Thymus (tissue), 11 donors: Measurements from ENCODE around the gene SPRY2. TPM values are rescaled to one million over a fixed set of nuclear protein-coding genes. Genes with fewer than 3 reads are reported as not detected.

Source experiments
- DNase-seq, 9 donors: peaks; one replicate each; pipeline ENCODE4 v3.0.0-alpha.2; 2013; ENCODE audit warnings: low spot score in 9 of 9, low read depth in 6 of 9, missing footprints in 1 of 9
- H3K27ac ChIP-seq, 2 donors: one replicate each; pipeline ENCODE4 v1.5.1; 2013; ENCODE audit warnings: control low read depth in 1 of 2, low read depth in 1 of 2, low read length in 1 of 2, mild to moderate bottlenecking in 1 of 2, moderate library complexity in 1 of 2
- H3K27me3 ChIP-seq, 2 donors: one replicate each; pipeline ENCODE4 v1.5.1; 2013; ENCODE audit warnings: low read length in 1 of 2; ENCODE audit not compliant: control insufficient read depth in 2 of 2, insufficient read depth in 1 of 2
- H3K36me3 ChIP-seq, 2 donors: one replicate each; pipeline ENCODE4 v1.5.1; 2013; ENCODE audit warnings: low read length in 1 of 2, mild to moderate bottlenecking in 1 of 2, moderate library complexity in 1 of 2; ENCODE audit not compliant: control insufficient read depth in 2 of 2, insufficient read depth in 2 of 2
- H3K4me1 ChIP-seq, 2 donors: one replicate each; pipeline ENCODE4 v1.5.1; 2013; ENCODE audit warnings: low read length in 2 of 2; ENCODE audit not compliant: control insufficient read depth in 2 of 2, insufficient read depth in 2 of 2
- H3K4me3 ChIP-seq, 2 donors: one replicate each; pipeline ENCODE4 v1.5.1; 2013; ENCODE audit warnings: low read length in 2 of 2, control low read depth in 1 of 2, mild to moderate bottlenecking in 1 of 2
- H3K9me3 ChIP-seq, 2 donors: one replicate each; pipeline ENCODE4 v1.5.1; 2013; ENCODE audit warnings: low read length in 1 of 2, mild to moderate bottlenecking in 1 of 2; ENCODE audit not compliant: control insufficient read depth in 2 of 2, insufficient read depth in 1 of 2
- WGBS: extraction: QIAGEN DNeasy Blood & Tissue Kit; methylation state at CpG from one replicate; pipeline ENCODE4 v1.1.7; 2013; 5-methylcytosine and 5-hydroxymethylcytosine counted together
- polyA plus RNA-seq: library from polyadenylated mRNA; stranded (reverse); fragments of 200-250 nt; gene quantifications from one replicate; pipeline ENCODE4 v1.2.3, GENCODE V29; 2013
- total RNA-seq: library from RNA; stranded (reverse); fragments of 120-200 nt; gene quantifications from one replicate; pipeline ENCODE4 v1.2.4, GENCODE V29; 2013
- donor health status: healthy.

The SPRY2 gene
- total and polyA plus RNA-seq, 2 donors = 7.6 to 21.6 TPM

DNA sequence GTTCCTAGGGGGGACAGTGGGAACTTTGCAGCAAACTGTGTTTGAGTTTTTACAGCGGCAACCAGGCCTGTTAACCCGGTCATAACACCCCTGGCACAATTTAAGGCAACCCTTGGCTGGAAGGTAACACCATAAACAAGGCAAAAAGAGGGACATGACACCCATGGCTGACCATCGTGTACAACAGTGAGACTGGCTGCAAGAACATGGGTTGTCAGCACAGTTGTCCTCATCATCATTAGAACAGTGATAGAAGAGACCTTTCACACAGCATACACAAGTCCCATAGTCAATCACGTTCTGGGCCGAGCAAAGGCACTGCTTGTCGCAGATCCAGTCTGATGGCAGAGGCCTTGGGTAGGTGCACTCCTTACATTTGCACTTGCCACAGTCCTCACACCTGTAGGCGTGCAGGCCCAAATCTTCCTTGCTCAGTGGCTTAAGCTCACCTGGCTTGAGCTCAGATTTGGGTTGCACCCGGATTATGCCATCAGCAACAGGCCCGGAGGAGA is 4.1 kb downstream of the SPRY2 start:
- Histone ChIP-seq H3K9me3 (no peaks in the 10 kb centered on the region), H3K4me1 (peaks cover 0 to 17% of the 10 kb centered on the region in 2 donors), H3K27me3 (peaks cover 14 to 41% of the 10 kb centered on the region in 2 donors), H3K4me3 (no peak overlapping the region), H3K36me3 (peaks cover 0 to 3% of the 10 kb centered on the region in 2 donors), H3K27ac (no peak overlapping the region)
- WGBS = 94% methylated on average over 9 of the region's 9 CpGs
- DNase-seq = no peak

DNA sequence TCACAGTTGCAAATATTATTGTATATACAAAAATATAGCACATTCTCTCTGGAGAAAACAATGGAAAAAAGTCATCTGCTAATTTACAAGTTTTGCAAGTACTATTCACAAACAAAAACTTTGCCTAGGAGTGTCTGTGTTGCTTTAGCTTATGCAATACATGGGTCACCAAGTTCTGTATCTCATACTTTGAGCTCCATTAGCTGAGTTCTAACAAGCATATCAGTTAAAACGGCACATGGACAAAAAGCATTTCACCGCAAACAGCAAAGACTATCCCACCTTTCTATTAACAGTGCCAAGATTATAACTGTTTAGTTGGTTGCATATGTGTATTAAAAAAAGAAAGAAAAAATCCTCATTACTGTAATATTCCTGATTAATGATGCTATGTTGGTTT is 4.6 kb downstream of the SPRY2 start:
- Histone ChIP-seq H3K4me1 (peaks cover 0 to 17% of the 10 kb centered on the region in 2 donors), H3K27ac (no peak overlapping the region), H3K36me3 (peaks cover 0 to 3% of the 10 kb centered on the region in 2 donors), H3K4me3 (no peak overlapping the region), H3K9me3 (no peaks in the 10 kb centered on the region), H3K27me3 (peaks cover 9 to 37% of the 10 kb centered on the region in 2 donors)
- 96% methylated on average over 2 of the region's 2 CpGs for WGBS
- DNase-seq = no peak

GRCh38 chr13:80334597-80335260 is 6.2 kb downstream of the SPRY2 start:
- H3K36me3 ChIP-seq = peaks cover 0 to 3% of the 10 kb centered on the region in 2 donors
- no peak for DNase-seq
- H3K4me3 ChIP-seq = no peak overlapping the region
- H3K9me3 ChIP-seq = no peaks in the 10 kb centered on the region
- H3K4me1 ChIP-seq = peaks cover 0 to 10% of the 10 kb centered on the region in 2 donors
- H3K27ac ChIP-seq = no peak overlapping the region
- H3K27me3 ChIP-seq = peaks cover 0 to 22% of the 10 kb centered on the region in 2 donors
- WGBS = 79% methylated on average over 2 of the region's 2 CpGs

GRCh38 chr13:80331984-80332383 is 8.9 kb downstream of the SPRY2 start:
- no peak overlapping the region for H3K4me3 ChIP-seq
- no peak for DNase-seq
- peaks cover 0 to under 1% of the 10 kb centered on the region in 2 donors for H3K36me3 ChIP-seq
- H3K9me3 ChIP-seq = no peaks in the 10 kb centered on the region
- 97% methylated on average over 2 of the region's 2 CpGs for WGBS
- H3K27me3 ChIP-seq = no peaks in the 10 kb centered on the region
- no peaks in the 10 kb centered on the region for H3K4me1 ChIP-seq
- H3K27ac ChIP-seq = no peak overlapping the region

GRCh38 chr13:80329250-80329649 is 11.7 kb downstream of the SPRY2 start:
- Histone ChIP-seq H3K4me3 (no peak overlapping the region), H3K36me3 (no peaks in the 10 kb centered on the region), H3K9me3 (no peaks in the 10 kb centered on the region), H3K27me3 (no peaks in the 10 kb centered on the region), H3K4me1 (no peaks in the 10 kb centered on the region), H3K27ac (no peak overlapping the region)
- DNase-seq = no peak

GRCh38 chr13:80319004-80319403 is 21.9 kb downstream of the SPRY2 start:
- no peaks in the 10 kb centered on the region for H3K9me3 ChIP-seq
- no peak overlapping the region for H3K4me3 ChIP-seq
- no peaks in the 10 kb centered on the region for H3K36me3 ChIP-seq
- no peak for DNase-seq
- H3K27me3 ChIP-seq = no peaks in the 10 kb centered on the region
- no peaks in the 10 kb centered on the region for H3K4me1 ChIP-seq
- H3K27ac ChIP-seq = no peak overlapping the region
- 100% methylated on average over 2 of the region's 2 CpGs for WGBS

DNA sequence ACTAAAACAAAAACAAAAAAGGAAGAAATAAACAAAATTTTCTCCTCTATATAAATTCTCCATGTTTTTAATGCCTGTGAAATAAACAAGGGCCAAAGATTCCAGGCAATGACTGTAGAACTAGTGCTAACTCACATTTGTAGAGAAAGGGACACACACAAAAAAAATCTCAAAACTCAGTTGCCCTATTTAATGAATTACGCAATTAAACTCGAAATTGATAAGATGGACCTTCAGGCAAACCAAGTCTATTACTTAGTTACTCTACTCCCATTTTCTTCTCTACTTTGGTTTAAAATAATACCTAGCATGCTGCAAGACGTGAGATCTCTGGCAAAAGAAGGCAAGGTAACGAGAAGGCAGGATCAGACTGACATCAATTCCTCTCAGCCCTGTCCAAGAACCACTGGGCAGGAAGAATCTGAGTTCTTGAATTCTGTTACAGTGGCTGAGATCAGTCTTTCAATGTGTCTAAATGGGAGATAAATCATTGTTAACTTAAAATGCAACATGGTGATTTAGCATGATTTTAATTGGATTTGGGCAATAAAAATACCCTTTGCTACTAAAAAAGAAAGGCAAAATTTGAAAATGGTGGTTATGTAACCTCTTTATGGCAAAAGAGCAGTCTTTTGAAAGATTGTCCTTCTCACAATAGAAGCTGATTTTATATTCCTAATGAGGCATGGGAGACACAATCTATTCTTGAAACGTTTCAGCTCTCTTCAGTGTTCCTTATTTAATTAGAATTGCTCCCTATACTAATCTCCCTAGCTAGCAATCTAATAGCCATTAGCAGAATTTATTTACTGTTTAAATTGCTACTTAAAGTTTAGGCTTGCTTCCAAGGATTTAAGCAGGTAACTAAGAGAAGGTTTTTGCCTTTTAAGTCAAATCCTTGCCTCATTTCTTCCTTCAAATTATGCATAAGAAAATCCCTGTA is 25.9 kb downstream of the SPRY2 start:
- WGBS = 95% methylated on average over 5 of the region's 5 CpGs
- Histone ChIP-seq H3K27me3 (no peaks in the 10 kb centered on the region), H3K4me3 (no peak overlapping the region), H3K4me1 (no peaks in the 10 kb centered on the region), H3K27ac (no peak overlapping the region), H3K36me3 (no peaks in the 10 kb centered on the region), H3K9me3 (no peaks in the 10 kb centered on the region)
- no peak for DNase-seq

GRCh38 chr13:80313668-80314256 is 27.2 kb downstream of the SPRY2 start:
- Histone ChIP-seq H3K36me3 (no peaks in the 10 kb centered on the region), H3K27ac (no peak overlapping the region), H3K4me1 (no peaks in the 10 kb centered on the region), H3K9me3 (no peaks in the 10 kb centered on the region), H3K4me3 (no peak overlapping the region), H3K27me3 (no peaks in the 10 kb centered on the region)
- DNase-seq = no peak
- WGBS = 100% methylated on average over 1 of the region's 1 CpG

GRCh38 chr13:80312967-80313366 is 28.0 kb downstream of the SPRY2 start:
- Histone ChIP-seq H3K9me3 (no peaks in the 10 kb centered on the region), H3K27ac (no peak overlapping the region), H3K4me1 (no peaks in the 10 kb centered on the region), H3K27me3 (no peaks in the 10 kb centered on the region), H3K4me3 (no peak overlapping the region), H3K36me3 (no peaks in the 10 kb centered on the region)
- no peak for DNase-seq
- WGBS = 96% methylated on average over 3 of the region's 3 CpGs
